H1 (cell line): ENCODE measurements around the gene GBX1. TPM values are rescaled to one million over a fixed set of nuclear protein-coding genes. Genes with fewer than 3 reads are reported as not detected.

Experiments used
- CTCF ChIA-PET: fragments of 300-600 bp; sonication (Branson Sonifier 250); formaldehyde crosslinking; loops from one replicate; lab custom pipeline; 2021; ENCODE audit not compliant: partially characterized antibody; lab: Charles Lee
- POLR2A ChIA-PET: fragments of 300-600 bp; sonication (Branson Sonifier 250); formaldehyde crosslinking; loops from one replicate; lab custom pipeline; 2021; ENCODE audit warnings: inconsistent platforms; ENCODE audit not compliant: partially characterized antibody; lab: Charles Lee
- DNase-seq, 2 experiments: peaks; one replicate each; pipeline versions ENCODE4 v3.0.0 to v3.0.0-alpha.2; 2010 to 2022; ENCODE audit warnings: low spot score in 2 of 2, low read depth in 1 of 2, mixed read lengths in 1 of 2
- FAIRE-seq: peaks from 2 replicates; lab custom pipeline; 2011; peaks lifted over from hg19 to GRCh38; lab: Jason Lieb, UNC
- H2AFZ ChIP-seq: 2 replicates; pipeline ENCODE4 v1.8.1; 2012; ENCODE audit warnings: low read length, inconsistent platforms
- H2AK5ac ChIP-seq: 2 replicates; pipeline ENCODE4 v1.6.1; 2013; ENCODE audit warnings: low read depth, low read length
- H2BK120ac ChIP-seq: replicated peaks from 2 replicates; pipeline ENCODE3; 2013; ENCODE audit warnings: low read depth, low read length, inconsistent platforms
- H2BK12ac ChIP-seq: 2 replicates; pipeline ENCODE4 v1.6.1; 2013; ENCODE audit warnings: low read depth, low read length
- H2BK15ac ChIP-seq: 2 replicates; pipeline ENCODE4 v1.6.1; 2013; ENCODE audit warnings: low read length
- H2BK20ac ChIP-seq: 2 replicates; pipeline ENCODE4 v1.6.1; 2013; ENCODE audit warnings: low read length
- H2BK5ac ChIP-seq: 2 replicates; pipeline ENCODE4 v1.6.1; 2013; ENCODE audit warnings: low read depth, low read length
- H3K14ac ChIP-seq: 2 replicates; pipeline ENCODE4 v1.6.1; 2013; ENCODE audit warnings: inconsistent platforms; ENCODE audit not compliant: insufficient read length
- H3K18ac ChIP-seq: 2 replicates; pipeline ENCODE4 v1.6.1; 2013; ENCODE audit warnings: low read length; ENCODE audit errors: extremely low read depth
- H3K23ac ChIP-seq: 2 replicates; pipeline ENCODE4 v1.6.1; 2013; ENCODE audit warnings: inconsistent platforms; ENCODE audit not compliant: insufficient read length
- H3K23me2 ChIP-seq: 2 replicates; pipeline ENCODE4 v1.6.1; 2013; ENCODE audit warnings: low read depth, low read length
- H3K27ac ChIP-seq: 2 replicates; pipeline ENCODE4 v1.6.1; 2011; ENCODE audit warnings: low read depth, low read length, inconsistent platforms
- H3K27me3 ChIP-seq, 4 experiments: replicated peaks in 1 of 4; 1 replicate in 1 of 4; 2 replicates in 3 of 4; pipeline versions ENCODE4 v1.6.1 to v1.8.1; 2011 to 2013; ENCODE audit warnings: low read length in 3 of 4, mild to moderate bottlenecking in 3 of 4, inconsistent platforms in 2 of 4, mixed read lengths in 2 of 4, moderate library complexity in 1 of 4; ENCODE audit not compliant: control insufficient read depth in 3 of 4, insufficient read depth in 3 of 4; ENCODE audit errors: extremely low read depth in 1 of 4
- H3K36me3 ChIP-seq, 4 experiments: 2 replicates each; pipeline versions ENCODE4 v1.6.1 to v1.8.1; 2011 to 2013; ENCODE audit warnings: mild to moderate bottlenecking in 4 of 4, low read length in 3 of 4, moderate library complexity in 2 of 4, control low read depth in 1 of 4, inconsistent platforms in 1 of 4; ENCODE audit not compliant: insufficient read depth in 4 of 4, control insufficient read depth in 2 of 4
- H3K4ac ChIP-seq: replicated peaks from 2 replicates; pipeline ENCODE3; 2013; ENCODE audit warnings: low read length, low read depth, mixed read lengths, inconsistent platforms; ENCODE audit not compliant: insufficient read length
- H3K4me1 ChIP-seq, 4 experiments: replicated peaks in 1 of 4; 1 replicate in 1 of 4; 2 replicates in 3 of 4; pipeline versions ENCODE4 v1.6.1 to v1.8.1; 2011 to 2013; ENCODE audit warnings: low read length in 3 of 4, inconsistent platforms in 2 of 4, mixed read lengths in 1 of 4; ENCODE audit not compliant: insufficient read depth in 4 of 4, control insufficient read depth in 3 of 4
- H3K4me2 ChIP-seq, 2 experiments: 2 replicates each; pipeline versions ENCODE4 v1.6.1 to v1.8.1; 2011 to 2013; ENCODE audit warnings: low read depth in 2 of 2, low read length in 2 of 2, control low read depth in 1 of 2, inconsistent platforms in 1 of 2, mild to moderate bottlenecking in 1 of 2; ENCODE audit not compliant: insufficient read depth in 1 of 2
- H3K4me3 ChIP-seq, 4 experiments: fragments of 200-600, 300-600 bp in 1 of 4; sonication (generic), shearing (Covaris generic), sonication (Bioruptor Twin) in 1 of 4; 2 replicates each; pipeline versions ENCODE4 v1.5.1 to v1.8.1; 2011 to 2016; ENCODE audit warnings: low read length in 4 of 4, low read depth in 3 of 4, control low read depth in 2 of 4, inconsistent platforms in 2 of 4, mild to moderate bottlenecking in 2 of 4, mixed read lengths in 1 of 4, moderate library complexity in 1 of 4; ENCODE audit not compliant: insufficient read depth in 2 of 4; ENCODE audit errors: extremely low read depth in 1 of 4
- H3K56ac ChIP-seq: replicated peaks from 2 replicates; pipeline ENCODE3; 2013; ENCODE audit warnings: low read depth, mild to moderate bottlenecking, mixed read lengths, low read length, inconsistent platforms; ENCODE audit not compliant: insufficient read length
- H3K79me1 ChIP-seq: 2 replicates; pipeline ENCODE4 v1.6.1; 2013; ENCODE audit warnings: low read depth, low read length, control low read depth
- H3K79me2 ChIP-seq, 2 experiments: 2 replicates each; pipeline versions ENCODE4 v1.6.1 to v1.8.1; 2012 to 2013; ENCODE audit warnings: low read length in 2 of 2, mild to moderate bottlenecking in 2 of 2, inconsistent platforms in 1 of 2; ENCODE audit not compliant: insufficient read depth in 2 of 2, control insufficient read depth in 1 of 2
- H3K9ac ChIP-seq, 4 experiments: replicated peaks in 1 of 4; 1 replicate in 1 of 4; 2 replicates in 3 of 4; pipeline versions ENCODE4 v1.6.1 to v1.8.1; 2011 to 2013; ENCODE audit warnings: low read depth in 3 of 4, low read length in 3 of 4, control low read depth in 2 of 4, mild to moderate bottlenecking in 2 of 4, moderate library complexity in 2 of 4, inconsistent platforms in 1 of 4; ENCODE audit errors: extremely low read depth in 1 of 4
- H3K9me3 ChIP-seq, 2 experiments: 2 replicates each; pipeline versions ENCODE4 v1.6.1 to v1.8.1; 2012 to 2013; ENCODE audit warnings: mild to moderate bottlenecking in 2 of 2, moderate library complexity in 2 of 2, control low read depth in 1 of 2, inconsistent platforms in 1 of 2, low read depth in 1 of 2, low read length in 1 of 2, mixed read lengths in 1 of 2; ENCODE audit not compliant: insufficient read depth in 2 of 2
- H4K20me1 ChIP-seq, 2 experiments: replicated peaks in 1 of 2; 2 replicates each; pipeline versions ENCODE3 to v1.8.1; 2011 to 2013; ENCODE audit warnings: inconsistent platforms in 2 of 2, low read length in 2 of 2, mild to moderate bottlenecking in 1 of 2; ENCODE audit not compliant: insufficient read depth in 2 of 2, control insufficient read depth in 1 of 2
- H4K5ac ChIP-seq: 2 replicates; pipeline ENCODE4 v1.6.1; 2013; ENCODE audit warnings: low read length, low read depth, mixed read lengths, inconsistent platforms; ENCODE audit not compliant: insufficient read length
- H4K8ac ChIP-seq: 2 replicates; pipeline ENCODE4 v1.8.0; 2013; ENCODE audit warnings: mild to moderate bottlenecking, moderate library complexity, low read length, inconsistent platforms; ENCODE audit not compliant: insufficient read depth; ENCODE audit errors: extremely low read depth
- H4K91ac ChIP-seq: replicated peaks from 2 replicates; pipeline ENCODE3; 2013; ENCODE audit warnings: low read length, mixed read lengths, inconsistent platforms; ENCODE audit not compliant: insufficient read length
- E2F6 ChIP-seq: IDR thresholded peaks from 2 replicates; pipeline ENCODE4 v1.6.1; 2012; ENCODE audit warnings: inconsistent platforms
- KDM5A ChIP-seq: fragments of 200-600 bp; IDR thresholded peaks from 2 replicates; pipeline ENCODE4 v1.7.1; 2012; ENCODE audit warnings: mild to moderate bottlenecking, low read length, inconsistent platforms, mixed read lengths
- WGBS, 2 experiments: shearing (Covaris generic) in 1 of 2; methylation state at CpG; one replicate each; pipeline versions ENCODE4 v1.1.6 to v1.1.7; 2013 to 2015; ENCODE audit warnings: low lambda C conversion rate in 2 of 2, mixed read lengths in 2 of 2, inconsistent platforms in 1 of 2, low coverage in 1 of 2, missing lambda C conversion rate in 1 of 2; ENCODE audit not compliant: insufficient replicate concordance in 2 of 2, insufficient coverage in 1 of 2, insufficient read length in 1 of 2; ENCODE audit errors: extremely low coverage in 1 of 2, missing lambda C conversion rate in 1 of 2; 5-methylcytosine and 5-hydroxymethylcytosine counted together
- polyA plus RNA-seq, 7 experiments: library from polyadenylated mRNA; depleted of rRNA in 3 of 7; stranded (reverse) in 5 of 7; unstranded in 2 of 7; fragments of >200 nt in 5 of 7; fragments of 200-250 nt in 2 of 7; gene quantifications; 1 replicate in 5 of 7; 2 replicates in 1 of 7; 4 replicates in 1 of 7; pipeline versions ENCODE4 v1.2.1 to v1.2.3, GENCODE V29; 2011 to 2013; ENCODE audit warnings: missing spikeins in 2 of 7, mixed read lengths in 2 of 7
- total RNA-seq: library from RNA; stranded (reverse); fragmentation: NEBNext Ultra II Directional; extraction: Animal tissue kit (Norgen Biotek cat#: 25700); gene quantifications from 2 replicates; pipeline ENCODE4 v1.2.1, GENCODE V29; 2021
- TF ChIP-seq, protein P1 (sequence below): IDR thresholded peaks from 2 replicates; pipeline ENCODE4 v1.6.1; 2012; ENCODE audit warnings: inconsistent platforms

The GBX1 gene
- total and polyA plus RNA-seq, 2 of the 8 experiments (the other 6 are each of a cell fraction or from before 2014, with no cell fraction given): not detected

- CTCF ChIA-PET: interaction anchor here (0.6 to 7.4 kb wide), 16 partner anchors 11 to 671 kb away, joined by 3 to 52 read pairs (median 5); no protein-coding TSS in a partner anchor
- TF ChIP-seq KDM5A (no peak), E2F6 (peak; percentile 20; the same call in 1 of the 2 replicates)
- TF ChIP-seq, protein P1, sequence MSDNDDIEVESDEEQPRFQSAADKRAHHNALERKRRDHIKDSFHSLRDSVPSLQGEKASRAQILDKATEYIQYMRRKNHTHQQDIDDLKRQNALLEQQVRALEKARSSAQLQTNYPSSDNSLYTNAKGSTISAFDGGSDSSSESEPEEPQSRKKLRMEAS: 0 out of 2 replicates have a peak, but pooled peaks have one; percentile 40
- TF ChIP-seq, all 59 proteins: peak for 2
- Histone ChIP-seq H2BK12ac (no peak overlapping the region), H3K4me1 (no peaks in the 10 kb centered on the region; a peak in 1 of 7 replicates), H2AK5ac (no peak overlapping the region), H3K18ac (no peak overlapping the region), H3K79me2 (no peaks in the 10 kb centered on the region), H2BK15ac (no peak overlapping the region), H3K56ac (no peak overlapping the region), H3K9ac (no peak overlapping the region), H2BK5ac (no peak overlapping the region), H3K14ac (no peak overlapping the region), H4K91ac (no peak overlapping the region), H3K27ac (no peak overlapping the region), H4K8ac (no peak overlapping the region), H2BK120ac (no peak overlapping the region), H3K23ac (no peak overlapping the region), H3K27me3 (peaks cover 10 to 32% (median 29%) of the 10 kb centered on the region in 4 experiments), H3K79me1 (no peaks in the 10 kb centered on the region), H3K23me2 (no peaks in the 10 kb centered on the region), H3K4ac (no peak overlapping the region), H2AFZ (no peak overlapping the region), H4K5ac (no peak overlapping the region), H3K4me3 (peak overlapping the region in 1 of 4 experiments; percentile 23; a peak in 1 of 8 replicates), H3K36me3 (peaks cover 0 to 6% (median 0%) of the 10 kb centered on the region in 4 experiments; a peak in 1 of 8 replicates), H3K9me3 (peaks cover 1 to 14% of the 10 kb centered on the region in 2 experiments; a peak in 2 of 4 replicates), H2BK20ac (no peak overlapping the region), H3K4me2 (peak overlapping the region in 1 of 2 experiments; percentile 41; a peak in 2 of 4 replicates), H4K20me1 (peaks cover 0 to 1% of the 10 kb centered on the region in 2 experiments)
- POLR2A ChIA-PET: interaction anchor here (0.6 to 1.4 kb wide), 2 partner anchors 51 to 295 kb away, joined by 3 to 6 read pairs; no protein-coding TSS in a partner anchor
- WGBS, 2 experiments: 88% methylated on average over 9 of the region's 9 CpGs; no CpG with 5 or more reads in 1 of the 2 experiments
- DNase-seq (no peak), FAIRE-seq (no peak)
Measured at GRCh38 chr7:151176401-151176800, 8.9 kb upstream of the GBX1 start.
